PC-9 (cell line): ENCODE results near the gene FNBP1L. TPM values are rescaled to one million over a fixed set of nuclear protein-coding genes. Genes with fewer than 3 reads are reported as not detected.

ENCODE experiments used
- BruUV-seq: library from RNA; stranded (reverse); fragments of 400-500 nt; replicated peaks from 2 replicates; lab custom pipeline; 2021; lab: Mats Ljungman, UMichigan
- CTCF ChIA-PET: fragments of 300-600 bp; sonication (Branson Sonifier 250); formaldehyde crosslinking; loops from one replicate; lab custom pipeline; 2022; ENCODE audit warnings: antibody characterized with exemption; lab: Charles Lee
- POLR2A ChIA-PET: fragments of 300-600 bp; sonication (Branson Sonifier 250); formaldehyde crosslinking; loops from one replicate; lab custom pipeline; 2022; ENCODE audit warnings: antibody characterized with exemption; ENCODE audit not compliant: unreplicated experiment; lab: Charles Lee
- DNase-seq, 2 experiments: peaks; one replicate each; pipeline versions ENCODE4 v3.0.0 to v3.0.0-alpha.2; 2015 to 2022; ENCODE audit warnings: mixed read lengths in 1 of 2
- H2AFZ ChIP-seq: fragments of 200-600 bp; sonication (generic); 2 replicates; pipeline ENCODE4 v1.8.1; 2017; ENCODE audit warnings: antibody characterized with exemption
- H3F3A ChIP-seq: fragments of 200-600 bp; sonication (generic); 2 replicates; pipeline ENCODE4 v1.8.1; 2017; ENCODE audit warnings: antibody characterized with exemption, mild to moderate bottlenecking, low read depth; ENCODE audit not compliant: insufficient read depth
- H3K27ac ChIP-seq: fragments of 200-600 bp; sonication (generic); 2 replicates; pipeline ENCODE4 v1.6.1; 2016; ENCODE audit warnings: mixed run types
- H3K27me3 ChIP-seq: fragments of 200-600 bp; sonication (generic); 2 replicates; pipeline ENCODE4 v1.6.1; 2016; ENCODE audit warnings: low read depth, mixed run types; ENCODE audit not compliant: insufficient read depth
- H3K36me3 ChIP-seq: fragments of 200-600 bp; sonication (generic); 2 replicates; pipeline ENCODE4 v1.6.1; 2016; ENCODE audit warnings: low read depth, mixed run types
- H3K4me1 ChIP-seq: fragments of 200-600 bp; sonication (generic); replicated peaks from 2 replicates; pipeline ENCODE4 v1.6.1; 2016; ENCODE audit warnings: mixed run types; ENCODE audit not compliant: insufficient read depth
- H3K4me2 ChIP-seq: fragments of 200-600 bp; sonication (generic); 2 replicates; pipeline ENCODE4 v1.6.1; 2017; ENCODE audit warnings: mixed run types
- H3K4me3 ChIP-seq: fragments of 200-600 bp; sonication (generic); 2 replicates; pipeline ENCODE4 v1.6.1; 2016; ENCODE audit warnings: mixed run types
- H3K79me2 ChIP-seq: fragments of 200-600 bp; sonication (generic); 2 replicates; pipeline ENCODE4 v1.6.1; 2017; ENCODE audit warnings: low read depth, mixed run types
- H3K9me2 ChIP-seq: fragments of 200-600 bp; sonication (generic); 2 replicates; pipeline ENCODE4 v1.8.1; 2017; ENCODE audit warnings: mild to moderate bottlenecking; ENCODE audit not compliant: insufficient read depth
- H3K9me3 ChIP-seq: fragments of 200-600 bp; sonication (generic); 2 replicates; pipeline ENCODE4 v1.8.1; 2016; ENCODE audit warnings: low read depth; ENCODE audit not compliant: insufficient read depth
- H4K20me1 ChIP-seq: fragments of 200-600 bp; sonication (generic); 2 replicates; pipeline ENCODE4 v1.8.1; 2017; ENCODE audit not compliant: insufficient read depth
- EZH2 ChIP-seq: fragments of 200-600 bp; sonication (generic); IDR thresholded peaks from 2 replicates; pipeline ENCODE4 v1.8.0; 2017; ENCODE audit warnings: antibody characterized with exemption, low read depth
- intact Hi-C: fragments of 100-400 bp; cut with micrococcal nuclease; formaldehyde crosslinking; loops from one replicate; pipeline ENCODE4 v1.10.0; 2022; ENCODE audit not compliant: unreplicated experiment
- total RNA-seq: library from RNA; stranded (reverse); gene quantifications from 2 replicates; pipeline ENCODE4 v1.2.3, GENCODE V29; 2021
- TF ChIP-seq, protein P1 (sequence below): fragments of 200-600 bp; sonication (generic); conservative IDR thresholded peaks from 2 replicates; pipeline ENCODE4 v1.6.1; 2017; ENCODE audit warnings: mixed run types, antibody characterized with exemption, mild to moderate bottlenecking, moderate library complexity

Gene FNBP1L
- total RNA-seq, 1 experiment from 2014 or later, result 34.3 TPM

- no peak for DNase-seq
- H3K36me3 ChIP-seq, result no peaks in the 10 kb centered on the region
- no peaks in the 10 kb centered on the region for H3K27me3 ChIP-seq
- peaks cover 18% of the 10 kb centered on the region; the same call in 1 of the 2 replicates for H3K9me3 ChIP-seq
- ChIA-PET CTCF (interaction anchor here (0.6 to 0.7 kb wide), 2 partner anchors 624 to 778 kb away, joined by 6 to 11 read pairs; no protein-coding TSS in a partner anchor), POLR2A (no interaction called here)
- intact Hi-C loops, result no loop called here
- no peaks in the 10 kb centered on the region; the same call in 1 of the 2 replicates for H3F3A ChIP-seq
- BruUV-seq, result no TSS peak
- H3K4me2 ChIP-seq, result no peak overlapping the region
- H4K20me1 ChIP-seq, result 0 out of 2 replicates have a peak, but pooled peaks cover 11% of the 10 kb centered on the region
- no peak overlapping the region for H3K4me3 ChIP-seq
- peaks cover 52% of the 10 kb centered on the region for H3K79me2 ChIP-seq
- H3K9me2 ChIP-seq, result no peaks in the 10 kb centered on the region
- TF ChIP-seq, protein P1, sequence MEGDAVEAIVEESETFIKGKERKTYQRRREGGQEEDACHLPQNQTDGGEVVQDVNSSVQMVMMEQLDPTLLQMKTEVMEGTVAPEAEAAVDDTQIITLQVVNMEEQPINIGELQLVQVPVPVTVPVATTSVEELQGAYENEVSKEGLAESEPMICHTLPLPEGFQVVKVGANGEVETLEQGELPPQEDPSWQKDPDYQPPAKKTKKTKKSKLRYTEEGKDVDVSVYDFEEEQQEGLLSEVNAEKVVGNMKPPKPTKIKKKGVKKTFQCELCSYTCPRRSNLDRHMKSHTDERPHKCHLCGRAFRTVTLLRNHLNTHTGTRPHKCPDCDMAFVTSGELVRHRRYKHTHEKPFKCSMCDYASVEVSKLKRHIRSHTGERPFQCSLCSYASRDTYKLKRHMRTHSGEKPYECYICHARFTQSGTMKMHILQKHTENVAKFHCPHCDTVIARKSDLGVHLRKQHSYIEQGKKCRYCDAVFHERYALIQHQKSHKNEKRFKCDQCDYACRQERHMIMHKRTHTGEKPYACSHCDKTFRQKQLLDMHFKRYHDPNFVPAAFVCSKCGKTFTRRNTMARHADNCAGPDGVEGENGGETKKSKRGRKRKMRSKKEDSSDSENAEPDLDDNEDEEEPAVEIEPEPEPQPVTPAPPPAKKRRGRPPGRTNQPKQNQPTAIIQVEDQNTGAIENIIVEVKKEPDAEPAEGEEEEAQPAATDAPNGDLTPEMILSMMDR, result no peak
- no peak for TF ChIP-seq EZH2
- no peaks in the 10 kb centered on the region for H3K4me1 ChIP-seq
- H2AFZ ChIP-seq, result no peak overlapping the region
- no peak overlapping the region for H3K27ac ChIP-seq
Observed at GRCh38 chr1:93483200-93483599, 35.3 kb downstream of the FNBP1L start.

DNA sequence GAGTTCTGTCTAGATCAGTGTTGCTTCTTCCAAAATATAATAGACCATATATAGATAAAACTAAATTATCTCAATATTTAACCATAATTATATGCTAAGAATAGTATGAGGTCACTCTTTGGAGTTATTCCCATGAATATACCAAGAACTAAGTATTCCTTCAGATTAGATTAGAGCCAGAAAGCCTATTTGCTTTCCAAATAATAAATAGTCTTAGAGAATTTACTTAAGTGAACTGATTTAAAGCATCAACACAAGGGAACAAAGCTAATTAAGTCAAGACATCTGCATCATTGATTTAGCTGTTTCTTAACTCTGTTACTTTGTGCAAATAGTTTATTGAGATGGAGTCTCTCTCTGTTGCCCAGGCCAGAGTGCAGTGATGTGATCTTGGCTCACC lies 35.7 kb downstream of the FNBP1L start:
- CTCF ChIA-PET, result interaction anchor here (0.6 to 0.7 kb wide), 2 partner anchors 624 to 779 kb away, joined by 6 to 11 read pairs; no protein-coding TSS in a partner anchor

GRCh38 chr1:93488207-93488606 lies 40.3 kb downstream of the FNBP1L start:
- Histone ChIP-seq H4K20me1 (0 out of 2 replicates have a peak, but pooled peaks cover 11% of the 10 kb centered on the region), H3K27me3 (no peaks in the 10 kb centered on the region), H3K4me1 (0 out of 2 replicates have a peak, but pooled peaks cover 3% of the 10 kb centered on the region), H3K4me2 (no peak overlapping the region), H3K79me2 (peaks cover 61% of the 10 kb centered on the region), H3K27ac (no peak overlapping the region), H3K9me2 (no peaks in the 10 kb centered on the region), H3F3A (peaks cover 4% of the 10 kb centered on the region; the same call in 1 of the 2 replicates), H3K9me3 (no peaks in the 10 kb centered on the region), H3K4me3 (no peak overlapping the region), H2AFZ (no peak overlapping the region), H3K36me3 (no peaks in the 10 kb centered on the region)
- no TSS peak for BruUV-seq
- intact Hi-C loops, result no loop called here
- DNase-seq, result no peak
- ChIA-PET CTCF (no interaction called here), POLR2A (no interaction called here)
- TF ChIP-seq, protein P1, result no peak
- TF ChIP-seq EZH2, result no peak

More for the DNA sequence above, 35.7 kb downstream of the FNBP1L start:
- H3K27ac ChIP-seq, result no peak overlapping the region
- POLR2A ChIA-PET, result no interaction called here
- H3K79me2 ChIP-seq, result peaks cover 51% of the 10 kb centered on the region
- TF ChIP-seq, protein P1, result no peak
- TF ChIP-seq EZH2, result no peak
- H3K27me3 ChIP-seq, result no peaks in the 10 kb centered on the region
- no peak for DNase-seq
- no peak overlapping the region for H3K4me3 ChIP-seq
- H3K36me3 ChIP-seq, result no peaks in the 10 kb centered on the region
- H3K9me2 ChIP-seq, result no peaks in the 10 kb centered on the region
- no peaks in the 10 kb centered on the region; the same call in 1 of the 2 replicates for H3F3A ChIP-seq
- peaks cover 14% of the 10 kb centered on the region; the same call in 1 of the 2 replicates for H3K9me3 ChIP-seq
- H3K4me2 ChIP-seq, result no peak overlapping the region
- no peak overlapping the region for H2AFZ ChIP-seq
- H4K20me1 ChIP-seq, result 0 out of 2 replicates have a peak, but pooled peaks cover 11% of the 10 kb centered on the region
- H3K4me1 ChIP-seq, result no peaks in the 10 kb centered on the region
- no TSS peak for BruUV-seq
- intact Hi-C loops, result no loop called here
